ENCODE measurements around the gene CLCN1. TPM values are rescaled to one million over a fixed set of nuclear protein-coding genes. Genes with fewer than 3 reads are reported as not detected.

The CLCN1 gene
- polyA plus RNA-seq, 3 donors, result 0.04 to 0.76 (median 0.11) TPM

DNA sequence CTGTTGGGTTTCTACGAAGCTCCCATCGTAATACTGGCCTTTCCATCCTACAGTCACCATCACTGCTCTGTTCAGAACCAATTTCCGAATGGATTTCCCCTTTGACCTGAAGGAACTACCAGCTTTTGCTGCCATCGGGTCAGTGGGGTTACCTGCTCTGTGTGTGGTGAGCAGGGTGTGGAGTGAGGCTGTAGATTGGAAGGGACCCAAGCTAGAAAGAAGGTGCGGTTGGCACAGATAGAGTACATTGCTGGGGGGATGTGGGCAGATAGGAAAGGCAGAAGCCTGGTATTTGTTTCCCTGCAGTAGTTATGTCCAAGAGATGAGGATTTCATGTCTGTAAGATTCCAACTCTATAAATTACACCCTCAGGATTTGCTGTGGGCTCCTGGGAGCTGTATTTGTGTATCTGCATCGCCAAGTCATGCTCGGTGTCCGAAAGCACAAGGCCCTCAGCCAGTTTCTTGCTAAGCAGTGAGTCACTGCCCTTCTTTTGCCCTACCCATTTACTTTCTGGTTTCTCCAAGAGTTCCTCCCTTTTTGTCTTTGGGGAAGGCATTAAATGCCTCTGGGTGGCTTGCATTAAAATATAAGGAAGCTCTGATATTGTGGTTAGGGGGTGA lies 15.4 kb downstream of the CLCN1 start:
- Mint-ChIP-seq H3K27me3 (ENCODE audit: low read depth in 3 of 3) (peaks cover 0 to 3% (median 2%) of the 10 kb centered on the region in 3 donors), H3K36me3 (no peaks in the 10 kb centered on the region), H3K9me3 (peaks cover 0 to 2% (median 0%) of the 10 kb centered on the region in 7 donors), H3K4me1 (peaks cover 28% of the 10 kb centered on the region), H3K4me3 (no peak overlapping the region), H3K27ac (peak overlapping the region in 4 of 7 donors; percentile 60 to 84 (median 74))
- no peaks in the 10 kb centered on the region for H3K36me3 ChIP-seq (replicated peaks in 1 of 2; ENCODE audit: control insufficient read depth in 1 of 2, insufficient read depth in 2 of 2, low read length in 2 of 2)
- H3K79me2 ChIP-seq (ENCODE audit: insufficient read depth, low read length), result no peaks in the 10 kb centered on the region
- intact Hi-C loops (cut with micrococcal nuclease), result no loop called here
- H3K27ac ChIP-seq (ENCODE audit: low read depth in 1 of 2, low read length in 2 of 2), result peak overlapping the region in 1 of 2 donors; percentile 9
- TF ChIP-seq, protein P1, sequence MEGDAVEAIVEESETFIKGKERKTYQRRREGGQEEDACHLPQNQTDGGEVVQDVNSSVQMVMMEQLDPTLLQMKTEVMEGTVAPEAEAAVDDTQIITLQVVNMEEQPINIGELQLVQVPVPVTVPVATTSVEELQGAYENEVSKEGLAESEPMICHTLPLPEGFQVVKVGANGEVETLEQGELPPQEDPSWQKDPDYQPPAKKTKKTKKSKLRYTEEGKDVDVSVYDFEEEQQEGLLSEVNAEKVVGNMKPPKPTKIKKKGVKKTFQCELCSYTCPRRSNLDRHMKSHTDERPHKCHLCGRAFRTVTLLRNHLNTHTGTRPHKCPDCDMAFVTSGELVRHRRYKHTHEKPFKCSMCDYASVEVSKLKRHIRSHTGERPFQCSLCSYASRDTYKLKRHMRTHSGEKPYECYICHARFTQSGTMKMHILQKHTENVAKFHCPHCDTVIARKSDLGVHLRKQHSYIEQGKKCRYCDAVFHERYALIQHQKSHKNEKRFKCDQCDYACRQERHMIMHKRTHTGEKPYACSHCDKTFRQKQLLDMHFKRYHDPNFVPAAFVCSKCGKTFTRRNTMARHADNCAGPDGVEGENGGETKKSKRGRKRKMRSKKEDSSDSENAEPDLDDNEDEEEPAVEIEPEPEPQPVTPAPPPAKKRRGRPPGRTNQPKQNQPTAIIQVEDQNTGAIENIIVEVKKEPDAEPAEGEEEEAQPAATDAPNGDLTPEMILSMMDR (IDR thresholded peaks at IDR 0.05), result no peak
- 44% methylated on average over 4 of the region's 8 CpGs for WGBS (ENCODE audit: insufficient coverage)
- H3K27me3 ChIP-seq (ENCODE audit: control insufficient read depth in 2 of 2, insufficient read depth in 2 of 2, low read length in 2 of 2), result no peaks in the 10 kb centered on the region
- H3K4me2 ChIP-seq (replicated peaks; ENCODE audit: extremely low read depth, low read length, poor library complexity, severe bottlenecking), result no peak overlapping the region
- no peak overlapping the region for H3K4me3 ChIP-seq (replicated peaks in 1 of 3; ENCODE audit: low read depth in 2 of 3, low read length in 3 of 3)
- no peaks in the 10 kb centered on the region for H4K20me1 ChIP-seq (ENCODE audit: insufficient read depth, low read length)
- no peaks in the 10 kb centered on the region for H3K9me3 ChIP-seq (replicated peaks in 1 of 2; ENCODE audit: control insufficient read depth in 1 of 2, insufficient read depth in 1 of 2, low read length in 2 of 2)
- H2AFZ ChIP-seq (ENCODE audit: insufficient read depth, low read depth, low read length, poor library complexity, severe bottlenecking), result no peak overlapping the region
- peak; percentile 50 to 63 (median 59) for DNase-seq
- no peak overlapping the region for H3K9ac ChIP-seq (ENCODE audit: insufficient read depth, low read length, poor library complexity, severe bottlenecking)
- H3K4me1 ChIP-seq (ENCODE audit: control insufficient read depth in 1 of 2, insufficient read depth in 2 of 2, low read length in 2 of 2), result peaks cover 18 to 21% of the 10 kb centered on the region in 2 donors

DNA sequence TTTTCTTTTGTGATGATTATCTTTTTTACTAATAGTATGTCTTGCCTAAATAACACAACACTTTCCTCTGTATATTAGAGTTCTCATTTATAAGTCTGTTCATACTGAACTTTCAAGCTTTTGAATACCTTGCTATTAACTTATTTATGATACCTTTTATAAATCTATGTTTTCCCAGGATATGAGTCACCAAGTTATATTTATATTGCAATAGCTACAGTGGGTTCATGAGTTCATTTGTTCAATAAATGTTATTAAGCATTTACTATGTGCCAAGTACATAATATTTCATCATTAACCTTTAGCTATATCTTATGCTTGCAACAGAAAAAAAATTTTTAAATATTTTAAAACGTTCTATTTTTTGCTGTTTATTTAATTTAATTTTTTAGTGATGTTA lies 18.3 kb downstream of the CLCN1 start:
- Mint-ChIP-seq H3K27me3 (ENCODE audit: low read depth in 3 of 3) (peaks cover 0 to 3% (median 1%) of the 10 kb centered on the region in 3 donors), H3K36me3 (no peaks in the 10 kb centered on the region), H3K27ac (no peak overlapping the region), H3K4me3 (no peak overlapping the region), H3K9me3 (peaks cover 0 to 2% (median 0%) of the 10 kb centered on the region in 7 donors), H3K4me1 (peaks cover 21% of the 10 kb centered on the region)
- intact Hi-C loops (cut with micrococcal nuclease), result no loop called here
- H4K20me1 ChIP-seq (ENCODE audit: insufficient read depth, low read length), result no peaks in the 10 kb centered on the region
- no peaks in the 10 kb centered on the region for H3K9me3 ChIP-seq (replicated peaks in 1 of 2; ENCODE audit: control insufficient read depth in 1 of 2, insufficient read depth in 1 of 2, low read length in 2 of 2)
- no peak overlapping the region for H3K9ac ChIP-seq (ENCODE audit: insufficient read depth, low read length, poor library complexity, severe bottlenecking)
- no peaks in the 10 kb centered on the region for H3K79me2 ChIP-seq (ENCODE audit: insufficient read depth, low read length)
- no peak overlapping the region for H3K27ac ChIP-seq (ENCODE audit: low read depth in 1 of 2, low read length in 2 of 2)
- WGBS (ENCODE audit: insufficient coverage), result no CpG with 5 or more reads among the region's 1 CpG
- DNase-seq, result no peak
- no peak overlapping the region for H3K4me3 ChIP-seq (replicated peaks in 1 of 3; ENCODE audit: low read depth in 2 of 3, low read length in 3 of 3)
- TF ChIP-seq, protein P1 (IDR thresholded peaks at IDR 0.05), result no peak
- H3K27me3 ChIP-seq (ENCODE audit: control insufficient read depth in 2 of 2, insufficient read depth in 2 of 2, low read length in 2 of 2), result no peaks in the 10 kb centered on the region
- H3K36me3 ChIP-seq (replicated peaks in 1 of 2; ENCODE audit: control insufficient read depth in 1 of 2, insufficient read depth in 2 of 2, low read length in 2 of 2), result no peaks in the 10 kb centered on the region
- no peak overlapping the region for H2AFZ ChIP-seq (ENCODE audit: insufficient read depth, low read depth, low read length, poor library complexity, severe bottlenecking)
- peaks cover 12 to 13% of the 10 kb centered on the region in 2 donors for H3K4me1 ChIP-seq (ENCODE audit: control insufficient read depth in 1 of 2, insufficient read depth in 2 of 2, low read length in 2 of 2)
- H3K4me2 ChIP-seq (replicated peaks; ENCODE audit: extremely low read depth, low read length, poor library complexity, severe bottlenecking), result no peak overlapping the region
